ENCODE results near the gene LAMTOR3.

The LAMTOR3 gene

DNA sequence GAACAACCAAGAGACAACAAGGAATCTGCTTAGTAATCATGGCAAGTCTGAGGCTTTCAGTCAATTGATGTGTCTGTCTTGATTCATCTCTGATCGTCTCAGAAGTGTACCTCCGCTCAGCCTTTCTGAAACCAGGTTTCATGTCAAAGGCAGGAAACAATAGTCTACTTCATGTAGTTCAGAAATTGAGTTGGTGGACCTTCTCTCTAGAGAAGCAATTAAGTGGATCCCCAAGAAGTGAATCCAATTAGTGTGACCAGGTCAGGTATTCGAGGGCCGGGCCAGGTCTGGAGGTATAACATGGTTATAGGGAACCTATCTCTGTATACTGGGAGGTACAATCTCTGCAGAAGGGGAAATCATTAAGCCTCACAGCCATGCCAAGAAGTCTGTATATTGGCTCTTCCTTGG is 45.6 kb downstream of the LAMTOR3 start:
- peak; percentile 30 for DNase-seq (ENCODE audit: low spot score)
- TF ChIP-seq CTCF (IDR thresholded peaks at IDR 0.05; ENCODE audit: extremely low read depth, insufficient read depth, missing control alignments) = no peak
- in situ Hi-C loops (cut with MboI; ENCODE audit: low pct_unique_long_range_greater_than_20kb, low sequenced_read_pairs, unreplicated experiment) = no loop called here

DNA sequence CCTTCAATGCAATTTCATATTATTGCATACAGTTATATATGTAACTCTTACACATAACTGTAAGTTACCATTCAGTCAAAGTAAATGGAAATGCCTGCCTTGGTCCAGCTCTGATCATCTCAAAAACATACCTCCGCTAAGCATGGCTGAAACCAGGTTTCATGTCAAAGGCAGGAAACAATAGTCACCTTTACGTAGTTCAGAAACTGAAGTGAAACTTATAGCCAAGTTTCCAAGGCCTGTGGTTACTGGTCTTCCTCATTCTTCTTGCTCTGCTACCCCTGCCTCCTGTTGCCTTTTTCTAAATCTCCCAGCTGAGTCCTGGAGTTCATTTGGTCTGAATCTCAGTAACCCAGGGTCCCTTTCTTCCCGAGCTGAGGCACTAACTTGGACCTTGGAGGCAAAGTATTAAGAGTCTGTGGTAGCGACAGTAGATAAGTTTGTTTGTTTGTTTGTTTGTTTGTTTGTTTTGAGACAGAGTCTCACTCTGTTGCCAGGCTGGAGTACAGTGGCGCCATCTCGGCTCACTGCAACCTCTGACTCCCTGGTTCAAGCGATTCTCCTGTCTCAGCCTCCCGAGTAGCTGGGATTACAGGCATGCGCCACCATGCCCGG is 46.8 kb downstream of the LAMTOR3 start:
- TF ChIP-seq CTCF (IDR thresholded peaks at IDR 0.05; ENCODE audit: extremely low read depth, insufficient read depth, missing control alignments) = no peak
- in situ Hi-C loops (cut with MboI; ENCODE audit: low pct_unique_long_range_greater_than_20kb, low sequenced_read_pairs, unreplicated experiment) = no loop called here
- DNase-seq (ENCODE audit: low spot score) = peak; percentile 38

DNA sequence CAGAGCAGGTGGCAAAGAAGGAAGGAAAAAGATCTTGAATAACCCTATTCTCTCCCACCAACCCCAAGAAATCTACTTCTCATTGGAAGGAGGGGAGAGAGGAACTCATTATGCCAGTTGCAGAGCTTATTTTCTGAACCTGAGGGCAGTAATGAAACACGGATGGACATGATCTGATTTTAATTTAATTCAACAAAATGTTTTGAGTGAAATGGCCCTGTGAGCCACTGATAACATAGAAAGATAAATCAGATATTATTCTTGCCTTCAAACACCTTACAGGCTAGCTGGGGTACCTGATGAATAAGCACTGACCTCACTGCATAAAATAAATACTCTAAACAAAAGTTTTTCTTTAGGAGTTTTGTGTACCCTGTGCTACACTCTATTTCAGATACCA is 47.3 kb downstream of the LAMTOR3 start:
- DNase-seq (ENCODE audit: low spot score) = no peak
- no peak for TF ChIP-seq CTCF (IDR thresholded peaks at IDR 0.05; ENCODE audit: extremely low read depth, insufficient read depth, missing control alignments)
- in situ Hi-C loops (cut with MboI; ENCODE audit: low pct_unique_long_range_greater_than_20kb, low sequenced_read_pairs, unreplicated experiment) = no loop called here

DNA sequence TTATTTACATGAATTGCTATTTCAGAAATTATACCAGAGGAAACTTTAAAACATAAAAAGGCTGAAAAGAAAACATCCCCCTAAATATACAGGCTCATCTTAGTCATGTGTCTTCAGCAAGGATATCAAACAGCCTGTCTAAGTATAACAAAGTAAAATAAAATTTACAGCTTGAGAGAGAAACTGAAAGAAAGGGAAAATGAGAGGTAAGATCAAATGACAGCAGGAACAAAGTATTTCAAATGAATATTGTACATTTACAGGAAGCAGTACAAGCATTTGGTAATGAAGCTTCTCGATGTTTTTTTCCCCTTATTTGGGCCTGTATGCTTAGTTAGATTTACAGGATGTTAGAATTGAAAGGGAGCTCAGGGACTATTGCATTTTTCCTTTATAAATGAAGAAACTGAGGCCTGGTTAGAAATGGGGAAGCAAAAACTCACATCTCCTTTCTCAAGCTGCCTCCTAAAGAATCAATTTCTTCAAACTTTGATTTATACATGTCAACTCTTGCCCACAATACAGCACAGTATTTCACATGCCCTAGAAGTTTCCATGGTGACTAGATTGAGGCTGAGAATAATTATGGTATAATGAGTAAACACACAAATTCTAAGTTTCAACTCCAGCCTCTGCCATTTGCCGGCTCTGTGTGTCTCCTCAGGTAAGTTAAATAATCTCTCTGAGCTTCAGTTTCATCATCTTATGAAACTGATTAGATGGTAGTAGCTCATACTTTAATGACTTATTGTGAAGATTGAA is 48.3 kb downstream of the LAMTOR3 start:
- TF ChIP-seq CTCF (IDR thresholded peaks at IDR 0.05; ENCODE audit: extremely low read depth, insufficient read depth, missing control alignments) = no peak
- peak; percentile 27 for DNase-seq (ENCODE audit: low spot score)
- in situ Hi-C loops (cut with MboI; ENCODE audit: low pct_unique_long_range_greater_than_20kb, low sequenced_read_pairs, unreplicated experiment) = no loop called here

DNA sequence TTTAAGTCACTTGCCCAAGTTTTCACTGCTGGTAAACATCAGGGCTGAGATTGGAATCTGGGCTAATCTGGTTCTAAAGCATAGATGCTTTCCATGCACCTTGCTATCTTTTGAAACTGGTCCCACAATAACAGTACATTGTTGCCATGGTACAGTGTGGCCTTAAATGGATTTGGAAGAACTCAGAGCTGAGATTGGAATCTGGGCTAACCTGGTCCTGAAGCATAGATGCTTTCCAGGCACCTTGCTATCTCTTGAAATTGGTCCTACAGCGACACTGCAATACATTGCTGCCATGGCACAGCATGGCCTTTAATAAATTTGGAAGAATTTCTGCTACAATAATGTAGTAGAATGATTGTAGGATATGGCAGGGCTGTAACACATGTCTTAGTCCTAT is 49.0 kb downstream of the LAMTOR3 start:
- DNase-seq (ENCODE audit: low spot score) = no peak
- in situ Hi-C loops (cut with MboI; ENCODE audit: low pct_unique_long_range_greater_than_20kb, low sequenced_read_pairs, unreplicated experiment) = no loop called here
- TF ChIP-seq CTCF (IDR thresholded peaks at IDR 0.05; ENCODE audit: extremely low read depth, insufficient read depth, missing control alignments) = no peak

GRCh38 chr4:99844048-99844447 is 50.2 kb downstream of the LAMTOR3 start:
- no peak for DNase-seq (ENCODE audit: low spot score)
- TF ChIP-seq CTCF (IDR thresholded peaks at IDR 0.05; ENCODE audit: extremely low read depth, insufficient read depth, missing control alignments) = no peak
- in situ Hi-C loops (cut with MboI; ENCODE audit: low pct_unique_long_range_greater_than_20kb, low sequenced_read_pairs, unreplicated experiment) = no loop called here
